Esophagus squamous epithelium (tissue), 4 donors: ENCODE results near the gene LCN10.

Experiments used
- POLR2A ChIP-seq, 4 donors: fragments of 450-650 bp; IDR thresholded peaks; one replicate each; pipeline ENCODE4 v1.6.1; 2017; ENCODE audit warnings: antibody characterized with exemption in 4 of 4, mild to moderate bottlenecking in 4 of 4, moderate library complexity in 3 of 4
- TF ChIP-seq, protein P1 (sequence below), 6 experiments: fragments of 450-650 bp in 4 of 6; fragments of 200-600 bp in 2 of 6; sonication (generic) in 2 of 6; IDR thresholded peaks; one replicate each; pipeline ENCODE4 v1.5.1; 2016 to 2019; ENCODE audit warnings: antibody characterized with exemption in 6 of 6, mild to moderate bottlenecking in 4 of 6, moderate library complexity in 4 of 6

DNA sequence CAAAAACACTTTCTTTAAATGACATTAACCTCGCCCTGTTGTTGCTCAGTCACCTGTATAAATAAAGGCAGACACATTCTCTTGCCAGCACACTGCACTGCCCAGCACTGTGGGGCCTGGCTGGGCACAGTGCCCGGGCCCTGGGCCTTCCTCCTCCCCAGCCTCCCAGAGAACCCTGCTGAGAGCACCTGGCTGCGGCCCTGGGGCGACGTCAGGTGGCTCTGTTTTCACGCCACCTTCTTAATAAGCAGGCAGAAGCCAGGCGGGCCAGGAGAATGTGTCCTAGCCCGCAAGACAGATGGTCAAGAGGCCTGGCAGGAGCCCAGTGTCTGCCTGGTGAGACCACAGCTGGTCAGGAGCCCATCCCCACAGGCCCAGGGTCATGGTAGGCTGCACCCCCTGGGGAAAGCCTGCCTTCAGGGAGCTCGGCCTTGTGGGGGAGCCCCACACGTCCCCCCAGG is 47.3 kb downstream of the LCN10 start:
- no peak for TF ChIP-seq POLR2A (IDR thresholded peaks at IDR 0.05)
- TF ChIP-seq, protein P1, sequence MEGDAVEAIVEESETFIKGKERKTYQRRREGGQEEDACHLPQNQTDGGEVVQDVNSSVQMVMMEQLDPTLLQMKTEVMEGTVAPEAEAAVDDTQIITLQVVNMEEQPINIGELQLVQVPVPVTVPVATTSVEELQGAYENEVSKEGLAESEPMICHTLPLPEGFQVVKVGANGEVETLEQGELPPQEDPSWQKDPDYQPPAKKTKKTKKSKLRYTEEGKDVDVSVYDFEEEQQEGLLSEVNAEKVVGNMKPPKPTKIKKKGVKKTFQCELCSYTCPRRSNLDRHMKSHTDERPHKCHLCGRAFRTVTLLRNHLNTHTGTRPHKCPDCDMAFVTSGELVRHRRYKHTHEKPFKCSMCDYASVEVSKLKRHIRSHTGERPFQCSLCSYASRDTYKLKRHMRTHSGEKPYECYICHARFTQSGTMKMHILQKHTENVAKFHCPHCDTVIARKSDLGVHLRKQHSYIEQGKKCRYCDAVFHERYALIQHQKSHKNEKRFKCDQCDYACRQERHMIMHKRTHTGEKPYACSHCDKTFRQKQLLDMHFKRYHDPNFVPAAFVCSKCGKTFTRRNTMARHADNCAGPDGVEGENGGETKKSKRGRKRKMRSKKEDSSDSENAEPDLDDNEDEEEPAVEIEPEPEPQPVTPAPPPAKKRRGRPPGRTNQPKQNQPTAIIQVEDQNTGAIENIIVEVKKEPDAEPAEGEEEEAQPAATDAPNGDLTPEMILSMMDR (IDR thresholded peaks at IDR 0.05), result no peak
